Measurements from ENCODE around the gene PHF19.

The PHF19 gene

GRCh38 chr9:120872791-120873502, 4.0 kb downstream of the PHF19 start:
- H3K4me1 ChIP-seq (ENCODE audit: insufficient read depth, poor library complexity, severe bottlenecking) = peaks cover 33% of the 10 kb centered on the region
- TF ChIP-seq CTCF (IDR thresholded peaks at IDR 0.05; ENCODE audit: poor library complexity, severe bottlenecking) = no peak
- DNase-seq (ENCODE audit: low spot score) = no peak
- no peak for ATAC-seq (ENCODE audit: low read depth)
- H3K9me3 ChIP-seq (ENCODE audit: severe bottlenecking) = no peaks in the 10 kb centered on the region
- H3K4me3 ChIP-seq (ENCODE audit: severe bottlenecking) = no peak overlapping the region
- H3K27me3 ChIP-seq (ENCODE audit: insufficient read depth, poor library complexity, severe bottlenecking) = no peaks in the 10 kb centered on the region
- peak overlapping the region; percentile 97 for H3K27ac ChIP-seq (ENCODE audit: poor library complexity, severe bottlenecking)
- peaks cover 60% of the 10 kb centered on the region for H3K36me3 ChIP-seq (ENCODE audit: low read depth)

GRCh38 chr9:120870206-120870605, 6.8 kb downstream of the PHF19 start:
- Histone ChIP-seq H3K4me1 (ENCODE audit: insufficient read depth, poor library complexity, severe bottlenecking) (peaks cover 26% of the 10 kb centered on the region), H3K9me3 (ENCODE audit: severe bottlenecking) (no peaks in the 10 kb centered on the region), H3K27ac (ENCODE audit: poor library complexity, severe bottlenecking) (peak overlapping the region; percentile 40), H3K27me3 (ENCODE audit: insufficient read depth, poor library complexity, severe bottlenecking) (no peaks in the 10 kb centered on the region), H3K4me3 (ENCODE audit: severe bottlenecking) (no peak overlapping the region), H3K36me3 (ENCODE audit: low read depth) (peaks cover 81% of the 10 kb centered on the region)
- DNase-seq (ENCODE audit: low spot score) = no peak
- no peak for TF ChIP-seq CTCF (IDR thresholded peaks at IDR 0.05; ENCODE audit: poor library complexity, severe bottlenecking)
- ATAC-seq (ENCODE audit: low read depth) = no peak

- H3K27ac ChIP-seq (ENCODE audit: poor library complexity, severe bottlenecking) = peak overlapping the region; percentile 40
- ATAC-seq (ENCODE audit: low read depth) (no peak), DNase-seq (ENCODE audit: low spot score) (no peak)
- H3K4me1 ChIP-seq (ENCODE audit: insufficient read depth, poor library complexity, severe bottlenecking) = peaks cover 21% of the 10 kb centered on the region
- H3K4me3 ChIP-seq (ENCODE audit: severe bottlenecking) = no peak overlapping the region
- H3K9me3 ChIP-seq (ENCODE audit: severe bottlenecking) = no peaks in the 10 kb centered on the region
- TF ChIP-seq CTCF (IDR thresholded peaks at IDR 0.05; ENCODE audit: poor library complexity, severe bottlenecking) = no peak
- H3K27me3 ChIP-seq (ENCODE audit: insufficient read depth, poor library complexity, severe bottlenecking) = no peaks in the 10 kb centered on the region
- H3K36me3 ChIP-seq (ENCODE audit: low read depth) = peaks cover 83% of the 10 kb centered on the region
Observed at GRCh38 chr9:120869726-120870125, 7.3 kb downstream of the PHF19 start.

- Histone ChIP-seq H3K27ac (ENCODE audit: poor library complexity, severe bottlenecking) (peak overlapping the region; percentile 40), H3K9me3 (ENCODE audit: severe bottlenecking) (no peaks in the 10 kb centered on the region), H3K4me1 (ENCODE audit: insufficient read depth, poor library complexity, severe bottlenecking) (peaks cover 19% of the 10 kb centered on the region), H3K27me3 (ENCODE audit: insufficient read depth, poor library complexity, severe bottlenecking) (no peaks in the 10 kb centered on the region), H3K4me3 (ENCODE audit: severe bottlenecking) (no peak overlapping the region), H3K36me3 (ENCODE audit: low read depth) (peaks cover 83% of the 10 kb centered on the region)
- DNase-seq (ENCODE audit: low spot score) (no peak), ATAC-seq (ENCODE audit: low read depth) (no peak)
- peak; percentile 27 for TF ChIP-seq CTCF (IDR thresholded peaks at IDR 0.05; ENCODE audit: poor library complexity, severe bottlenecking)
Observed at GRCh38 chr9:120869360-120869687, 7.7 kb downstream of the PHF19 start.

- Histone ChIP-seq H3K4me3 (ENCODE audit: severe bottlenecking) (peak overlapping the region; percentile 18), H3K9me3 (ENCODE audit: severe bottlenecking) (no peaks in the 10 kb centered on the region), H3K27me3 (ENCODE audit: insufficient read depth, poor library complexity, severe bottlenecking) (no peaks in the 10 kb centered on the region), H3K27ac (ENCODE audit: poor library complexity, severe bottlenecking) (peak overlapping the region; percentile 40), H3K4me1 (ENCODE audit: insufficient read depth, poor library complexity, severe bottlenecking) (peaks cover 14% of the 10 kb centered on the region), H3K36me3 (ENCODE audit: low read depth) (peaks cover 83% of the 10 kb centered on the region)
- TF ChIP-seq CTCF (IDR thresholded peaks at IDR 0.05; ENCODE audit: poor library complexity, severe bottlenecking) = no peak
- ATAC-seq (ENCODE audit: low read depth) (peak; percentile 94), DNase-seq (ENCODE audit: low spot score) (peak; percentile 99)
Observed at GRCh38 chr9:120868676-120869359, 8.2 kb downstream of the PHF19 start.
